ENCODE results near the gene MYO1A. TPM values are rescaled to one million over a fixed set of nuclear protein-coding genes. Genes with fewer than 3 reads are reported as not detected.

The MYO1A gene
- total RNA-seq, 4 donors from 2014 or later: 0.22 to 0.54 (median 0.29) TPM

DNA sequence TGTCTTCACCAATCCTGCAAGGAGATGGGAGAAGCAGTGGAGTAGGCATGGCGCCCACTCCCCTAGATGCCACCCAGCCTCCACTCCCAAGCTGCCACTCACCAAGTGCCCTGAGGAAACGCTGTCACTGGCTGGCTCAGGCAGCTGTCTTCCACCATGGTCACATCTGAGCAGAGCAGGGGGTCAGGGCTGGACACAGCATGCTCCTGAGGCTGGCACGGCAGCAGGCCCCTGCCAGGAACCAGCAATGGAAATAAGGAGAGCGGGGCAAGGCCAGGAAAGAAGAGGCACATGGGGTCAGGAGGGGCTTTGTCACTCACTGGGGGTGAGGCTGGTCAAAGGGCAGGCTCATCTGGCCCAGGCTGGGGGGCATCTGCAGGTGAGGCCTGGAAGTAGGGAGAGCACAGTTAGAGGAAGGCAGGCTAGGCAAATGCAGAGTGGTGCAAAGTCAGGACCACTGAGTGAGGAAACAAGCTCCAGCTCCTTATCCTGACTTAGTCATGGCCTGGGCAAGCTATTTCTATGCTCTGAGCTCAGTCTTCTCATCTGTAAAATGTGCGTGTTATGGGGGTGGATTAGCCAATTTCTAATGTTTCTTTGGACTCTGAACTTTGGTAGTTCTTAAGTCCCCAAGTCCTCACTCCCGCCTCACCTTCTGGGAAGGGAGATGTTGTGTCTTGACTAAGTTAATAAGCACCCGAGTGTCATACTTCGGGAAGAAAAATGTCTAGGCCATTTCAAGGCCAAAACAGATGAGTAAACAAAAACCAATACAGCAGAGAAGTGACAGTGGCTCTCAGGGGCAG, 47.0 kb upstream of the MYO1A start:
- no peak for ATAC-seq
- H3K4me1 ChIP-seq: peaks cover 5 to 46% (median 26%) of the 10 kb centered on the region in 3 donors
- no peak for TF ChIP-seq CTCF (IDR thresholded peaks at IDR 0.05)
- TF ChIP-seq POLR2AphosphoS5 (IDR thresholded peaks at IDR 0.05): no peak
- TF ChIP-seq EP300 (IDR thresholded peaks at IDR 0.05): no peak
- TF ChIP-seq POLR2A (IDR thresholded peaks at IDR 0.05): no peak
- H3K9me3 ChIP-seq: no peaks in the 10 kb centered on the region
- no peaks in the 10 kb centered on the region for H3K27me3 ChIP-seq
- peaks cover 0 to 94% of the 10 kb centered on the region in 2 donors for H3K36me3 ChIP-seq
- WGBS, 2 donors (ENCODE audit: low coverage in 1 of 2): 82 to 100% methylated on average over 1 to 8 of the region's 8 CpGs
- H3K4me3 ChIP-seq: no peak overlapping the region
- H3K27ac ChIP-seq: peak overlapping the region in 3 of 4 donors; percentile 21 to 100 (median 42)

- Histone ChIP-seq H3K4me3 (no peak overlapping the region), H3K27me3 (no peaks in the 10 kb centered on the region), H3K4me1 (peaks cover 5 to 54% (median 35%) of the 10 kb centered on the region in 3 donors), H3K9me3 (no peaks in the 10 kb centered on the region), H3K36me3 (peaks cover 0 to 94% of the 10 kb centered on the region in 2 donors), H3K27ac (peak overlapping the region in 3 of 4 donors; percentile 21 to 100 (median 42))
- ATAC-seq: no peak
- TF ChIP-seq POLR2A (IDR thresholded peaks at IDR 0.05) (peak in 1 of 2 donors; percentile 14), POLR2AphosphoS5 (IDR thresholded peaks at IDR 0.05) (no peak)
- WGBS, 2 donors (ENCODE audit: low coverage in 1 of 2): 87% methylated on average over 4 of the region's 6 CpGs; no CpG with 5 or more reads in 1 of the 2 donors
Measured at GRCh38 chr12:57096099-57096572, 46.2 kb upstream of the MYO1A start.

GRCh38 chr12:57095440-57095839, 45.5 kb upstream of the MYO1A start:
- WGBS, 2 donors (ENCODE audit: low coverage in 1 of 2): 60 to 83% methylated on average over 1 to 2 of the region's 3 CpGs
- Histone ChIP-seq H3K27me3 (no peaks in the 10 kb centered on the region), H3K36me3 (peaks cover 0 to 92% of the 10 kb centered on the region in 2 donors), H3K27ac (peak overlapping the region in 3 of 4 donors; percentile 31 to 100 (median 99)), H3K4me1 (peaks cover 5 to 61% (median 42%) of the 10 kb centered on the region in 3 donors), H3K4me3 (no peak overlapping the region), H3K9me3 (no peaks in the 10 kb centered on the region)
- TF ChIP-seq EP300 (IDR thresholded peaks at IDR 0.05) (no peak), CTCF (IDR thresholded peaks at IDR 0.05) (no peak), POLR2AphosphoS5 (IDR thresholded peaks at IDR 0.05) (no peak), POLR2A (IDR thresholded peaks at IDR 0.05) (no peak)
- ATAC-seq: no peak

GRCh38 chr12:57094208-57095160, 44.6 kb upstream of the MYO1A start:
- Histone ChIP-seq H3K36me3 (peaks cover 0 to 83% of the 10 kb centered on the region in 2 donors), H3K9me3 (no peaks in the 10 kb centered on the region), H3K27ac (peak overlapping the region; percentile 45 to 100 (median 100)), H3K4me3 (peak overlapping the region in 1 of 2 donors; percentile 22), H3K4me1 (peaks cover 5 to 67% (median 44%) of the 10 kb centered on the region in 3 donors), H3K27me3 (no peaks in the 10 kb centered on the region)
- ATAC-seq: no peak
- WGBS, 2 donors (ENCODE audit: low coverage in 1 of 2): 7 to 37% methylated on average over 6 of the region's 15 CpGs
- TF ChIP-seq POLR2AphosphoS5 (IDR thresholded peaks at IDR 0.05): no peak
- TF ChIP-seq POLR2A (IDR thresholded peaks at IDR 0.05): no peak
- TF ChIP-seq EP300 (IDR thresholded peaks at IDR 0.05): no peak
- no peak for TF ChIP-seq CTCF (IDR thresholded peaks at IDR 0.05)
